HCT116 (cell line): ENCODE measurements around the gene KCNJ14. TPM values are rescaled to one million over a fixed set of nuclear protein-coding genes. Genes with fewer than 3 reads are reported as not detected.

Source experiments
- ATAC-seq: fragments of 200-7000 bp; cut with Tn5 transposase; 2 replicates; pipeline ENCODE4 v1.9.1; 2020; ENCODE audit warnings: mild to moderate bottlenecking, moderate library complexity
- BruUV-seq: library from RNA; stranded (reverse); fragments of 400-500 nt; replicated peaks from 2 replicates; lab custom pipeline; 2021; lab: Mats Ljungman, UMichigan
- CTCF ChIA-PET: fragments of 300-600 bp; sonication (Branson Sonifier 250); formaldehyde crosslinking; loops from one replicate; lab custom pipeline; 2021; ENCODE audit warnings: antibody characterized with exemption; lab: Charles Lee
- POLR2A ChIA-PET: fragments of 300-600, 350-600 bp; sonication (Branson Sonifier 250); formaldehyde crosslinking; loops from one replicate; lab custom pipeline; 2021; ENCODE audit warnings: antibody characterized with exemption; lab: Charles Lee
- RAD21 ChIA-PET, 2 experiments: fragments of 300-600 bp; sonication (Branson Sonifier 250); formaldehyde crosslinking; loops; one replicate each; lab custom pipeline; 2023; ENCODE audit warnings: low total read pairs in 2 of 2; ENCODE audit not compliant: uncharacterized antibody in 2 of 2, unreplicated experiment in 2 of 2, low non-redundant PET in 1 of 2; lab: Charles Lee
- DNase-seq: peaks from one replicate; pipeline ENCODE4 v3.0.0-alpha.2; 2010; ENCODE audit warnings: low read depth, low spot score
- H2AFZ ChIP-seq: fragments of 200-600 bp; shearing (Covaris generic), sonication (generic); 2 replicates; pipeline ENCODE4 v1.6.1; 2017; ENCODE audit warnings: low read depth, mixed run types, mixed read lengths, antibody characterized with exemption, low read length; ENCODE audit not compliant: poor library complexity, severe bottlenecking
- H3K27ac ChIP-seq: 2 replicates; pipeline ENCODE4 v1.5.1; 2012; ENCODE audit warnings: low read depth, low read length
- H3K27me3 ChIP-seq: fragments of 200-600 bp; sonication (generic); 2 replicates; pipeline ENCODE4 v1.6.1; 2016; ENCODE audit warnings: mixed run types, low read length, mixed read lengths; ENCODE audit not compliant: insufficient read depth
- H3K36me3 ChIP-seq, 2 experiments: fragments of 200-500 bp in 1 of 2; fragments of 200-600 bp in 1 of 2; sonication (Bioruptor generic) in 1 of 2; sonication (generic) in 1 of 2; 2 replicates each; pipeline versions ENCODE4 v1.5.1 to v1.6.1; 2014 to 2016; ENCODE audit warnings: low read length in 2 of 2, inconsistent platforms in 1 of 2, mixed read lengths in 1 of 2, mixed run types in 1 of 2; ENCODE audit not compliant: insufficient read depth in 2 of 2, control insufficient read depth in 1 of 2
- H3K4me1 ChIP-seq, 2 experiments: fragments of 200-600 bp in 1 of 2; sonication (generic) in 1 of 2; 2 replicates each; pipeline versions ENCODE4 v1.5.1 to v1.6.1; 2012 to 2017; ENCODE audit warnings: low read length in 2 of 2, inconsistent platforms in 1 of 2, mild to moderate bottlenecking in 1 of 2, mixed read lengths in 1 of 2, mixed run types in 1 of 2, moderate library complexity in 1 of 2; ENCODE audit not compliant: insufficient read depth in 2 of 2, control insufficient read depth in 1 of 2
- H3K4me2 ChIP-seq: fragments of 200-600 bp; sonication (generic); 2 replicates; pipeline ENCODE4 v1.6.1; 2017; ENCODE audit warnings: mixed run types, low read length, mixed read lengths
- H3K4me3 ChIP-seq, 2 experiments: fragments of 200-600 bp in 1 of 2; sonication (generic) in 1 of 2; replicated peaks in 1 of 2; 2 replicates each; pipeline ENCODE4 v1.5.1; 2011 to 2016; ENCODE audit warnings: low read length in 2 of 2, control low read depth in 1 of 2, low read depth in 1 of 2, mild to moderate bottlenecking in 1 of 2, mixed read lengths in 1 of 2, mixed run types in 1 of 2
- H3K79me2 ChIP-seq: fragments of 200-600 bp; sonication (generic); 2 replicates; pipeline ENCODE4 v1.6.1; 2017; ENCODE audit warnings: mild to moderate bottlenecking, mixed run types, low read length, moderate library complexity, mixed read lengths; ENCODE audit not compliant: insufficient read depth
- H3K9ac ChIP-seq: fragments of 200-600 bp; sonication (generic); 2 replicates; pipeline ENCODE4 v1.6.1; 2016; ENCODE audit warnings: low read length, mixed read lengths
- H3K9me2 ChIP-seq: fragments of 200-600 bp; sonication (generic), shearing (Covaris generic); 2 replicates; pipeline ENCODE4 v1.6.1; 2017; ENCODE audit warnings: mixed run types, mild to moderate bottlenecking, moderate library complexity; ENCODE audit not compliant: insufficient read depth
- H3K9me3 ChIP-seq, 2 experiments: fragments of 200-500 bp in 1 of 2; fragments of 200-600 bp in 1 of 2; sonication (Bioruptor generic) in 1 of 2; sonication (generic) in 1 of 2; 2 replicates each; pipeline ENCODE4 v1.6.1; 2014 to 2017; ENCODE audit warnings: low read length in 2 of 2, mixed read lengths in 2 of 2, inconsistent platforms in 1 of 2, low read depth in 1 of 2, mild to moderate bottlenecking in 1 of 2, mixed run types in 1 of 2, moderate library complexity in 1 of 2; ENCODE audit not compliant: control insufficient read depth in 1 of 2, insufficient read depth in 1 of 2
- H4K20me1 ChIP-seq: fragments of 200-600 bp; sonication (generic), shearing (Covaris generic); 2 replicates; pipeline ENCODE4 v1.6.1; 2017; ENCODE audit warnings: mixed run types, mild to moderate bottlenecking, moderate library complexity; ENCODE audit not compliant: insufficient read depth
- CBX3 ChIP-seq: IDR thresholded peaks from 2 replicates; pipeline ENCODE4 v1.6.1; 2012; ENCODE audit warnings: low read depth
- CEBPB ChIP-seq: IDR thresholded peaks from 2 replicates; pipeline ENCODE4 v1.6.1; 2012; ENCODE audit warnings: low read depth
- CTCF ChIP-seq, 3 experiments: fragments of 200-600 bp in 1 of 3; sonication (generic) in 1 of 3; IDR thresholded peaks in 2 of 3; conservative IDR thresholded peaks in 1 of 3; 2 replicates each; pipeline ENCODE4 v1.5.1; 2012 to 2017; ENCODE audit warnings: low read depth in 2 of 3, low read length in 2 of 3, antibody characterized with exemption in 1 of 3, borderline replicate concordance in 1 of 3, control low read depth in 1 of 3, mild to moderate bottlenecking in 1 of 3, mixed read lengths in 1 of 3, mixed run types in 1 of 3, moderate library complexity in 1 of 3; ENCODE audit not compliant: insufficient read depth in 1 of 3
- EGR1 ChIP-seq: IDR thresholded peaks from 2 replicates; pipeline ENCODE4 v1.6.1; 2012; ENCODE audit warnings: low read depth
- ELF1 ChIP-seq: IDR thresholded peaks from 2 replicates; pipeline ENCODE4 v1.6.1; 2012; ENCODE audit warnings: low read depth, borderline replicate concordance
- EZH2 ChIP-seq: fragments of 200-600 bp; sonication (generic); IDR thresholded peaks from 2 replicates; pipeline ENCODE4 v1.6.1; 2017; ENCODE audit warnings: antibody characterized with exemption, mixed run types
- EZH2phosphoT487 ChIP-seq: fragments of 200-600 bp; IDR thresholded peaks from 2 replicates; pipeline ENCODE4 v1.6.1; 2018; ENCODE audit warnings: antibody characterized with exemption, borderline replicate concordance
- FOSL1 ChIP-seq: IDR thresholded peaks from 2 replicates; pipeline ENCODE4 v1.6.1; 2012; ENCODE audit warnings: low read depth
- JUND ChIP-seq: IDR thresholded peaks from 2 replicates; pipeline ENCODE4 v1.6.1; 2012
- MAX ChIP-seq: IDR thresholded peaks from 2 replicates; pipeline ENCODE4 v1.6.1; 2012
- POLR2A ChIP-seq: IDR thresholded peaks from 2 replicates; pipeline ENCODE4 v1.7.0; 2011; ENCODE audit warnings: borderline replicate concordance; ENCODE audit not compliant: insufficient read depth, insufficient read length; ENCODE audit errors: extremely low read depth
- POLR2AphosphoS5 ChIP-seq: IDR thresholded peaks from 2 replicates; pipeline ENCODE4 v1.6.1; 2011; ENCODE audit warnings: mild to moderate bottlenecking, low read depth, low read length, moderate library complexity
- SIN3A ChIP-seq: IDR thresholded peaks from 2 replicates; pipeline ENCODE4 v1.6.1; 2012; ENCODE audit warnings: low read depth
- SP1 ChIP-seq: IDR thresholded peaks from 2 replicates; pipeline ENCODE4 v1.6.1; 2012; ENCODE audit warnings: low read depth
- TCF7L2 ChIP-seq: IDR thresholded peaks from 2 replicates; pipeline ENCODE4 v1.7.0; 2011; ENCODE audit warnings: borderline replicate concordance, inconsistent platforms; ENCODE audit not compliant: insufficient read depth, insufficient read length; ENCODE audit errors: extremely low read depth
- YY1 ChIP-seq: IDR thresholded peaks from 2 replicates; pipeline ENCODE4 v1.6.1; 2011; ENCODE audit warnings: low read length, low read depth, moderate library complexity, mild to moderate bottlenecking; ENCODE audit not compliant: insufficient replicate concordance; ENCODE audit errors: extremely low read depth
- ZFX ChIP-seq: fragments of 450-650 bp; IDR thresholded peaks from 2 replicates; pipeline ENCODE4 v1.6.1; 2017
- ZNF274 ChIP-seq: fragments of 200-500 bp; sonication (Bioruptor generic); IDR thresholded peaks from 2 replicates; pipeline ENCODE4 v1.6.1; 2014; ENCODE audit warnings: mild to moderate bottlenecking, low read depth, low read length, inconsistent platforms
- intact Hi-C: fragments of 100-400 bp; cut with micrococcal nuclease; formaldehyde crosslinking; loops from 2 replicates; pipeline ENCODE4 v1.10.0; 2022
- total RNA-seq: library from RNA; stranded (reverse); gene quantifications from one replicate; pipeline ENCODE4 v1.2.1, GENCODE V29; 2021; ENCODE audit not compliant: unreplicated experiment
- TF ChIP-seq, protein P1 (sequence below): IDR thresholded peaks from 2 replicates; pipeline ENCODE4 v1.6.1; 2012
- TF ChIP-seq, protein P2 (sequence below): IDR thresholded peaks from 2 replicates; pipeline ENCODE4 v1.6.1; 2011; ENCODE audit warnings: mild to moderate bottlenecking, low read length, moderate library complexity; ENCODE audit not compliant: insufficient replicate concordance; ENCODE audit errors: extremely low read depth

Gene KCNJ14
- total RNA-seq, 1 experiment from 2014 or later = 2.5 TPM

DNA sequence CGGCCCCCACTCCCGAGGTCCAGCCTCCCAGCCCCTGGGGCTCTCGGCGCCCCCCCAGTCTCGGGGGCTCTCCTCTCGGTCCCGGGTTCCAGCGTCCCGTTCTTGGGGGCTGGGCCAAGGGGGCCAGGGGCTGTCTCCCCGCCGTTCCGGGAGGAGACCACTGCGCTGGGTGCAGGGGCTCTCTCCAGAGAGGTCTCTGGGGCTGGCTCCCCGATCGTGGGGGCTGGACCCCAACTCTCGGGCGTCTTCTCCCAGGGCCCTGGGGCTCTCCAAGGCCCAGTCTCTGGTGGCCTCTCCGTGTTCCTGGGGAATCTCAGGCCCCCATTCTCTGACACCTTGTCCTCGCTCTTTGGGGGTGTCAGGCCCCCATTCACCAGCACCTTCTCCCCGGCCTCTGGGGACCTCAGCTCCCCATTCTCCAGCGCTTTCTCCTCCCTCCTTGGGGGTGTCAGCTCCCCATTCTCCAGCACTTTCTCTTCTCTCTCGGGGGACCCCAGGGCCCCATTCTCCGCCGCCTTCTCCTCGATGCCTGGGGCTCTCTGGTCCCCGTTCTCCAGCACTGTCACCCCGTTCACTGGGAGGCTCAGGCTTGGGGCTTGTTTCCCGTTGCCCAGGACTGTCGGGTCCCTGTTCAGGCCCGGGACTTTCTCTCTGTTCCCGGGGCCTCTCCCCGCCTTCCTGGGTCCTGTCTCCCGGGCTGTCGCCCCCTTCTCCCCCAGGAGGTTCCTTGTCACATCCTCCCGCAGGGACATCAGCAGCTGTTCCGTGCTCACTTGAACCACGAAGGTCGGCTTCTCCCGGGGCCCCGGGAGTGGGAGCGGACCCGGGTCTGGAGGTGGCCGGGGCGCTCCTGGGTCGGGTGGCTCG lies 42.6 kb downstream of the KCNJ14 start:
- POLR2A ChIA-PET = no interaction called here

More for the DNA sequence above, 42.6 kb downstream of the KCNJ14 start:
- intact Hi-C loops = loop anchor here (10.0 kb wide), 1 partner anchor 103 kb away; the partner anchor contains the start of genes GRIN2D and KDELR1
- Histone ChIP-seq H3K4me3 (no peak overlapping the region), H3K9me2 (no peaks in the 10 kb centered on the region), H3K4me2 (no peak overlapping the region), H3K79me2 (peaks cover 9% of the 10 kb centered on the region; the same call in 1 of the 2 replicates), H4K20me1 (no peaks in the 10 kb centered on the region), H3K9me3 (no peaks in the 10 kb centered on the region), H3K4me1 (peaks cover 21 to 52% of the 10 kb centered on the region in 2 experiments), H3K27me3 (no peaks in the 10 kb centered on the region), H3K36me3 (no peaks in the 10 kb centered on the region; a peak in 1 of 4 replicates), H3K9ac (no peak overlapping the region), H3K27ac (no peak overlapping the region; the same call in 1 of the 2 replicates), H2AFZ (no peak overlapping the region)
- CTCF ChIA-PET = no interaction called here
- ATAC-seq (no peak), DNase-seq (no peak)
- RAD21 ChIA-PET = no interaction called here
- no TSS peak for BruUV-seq
- TF ChIP-seq EZH2phosphoT487 (no peak), YY1 (no peak), ZFX (no peak), TCF7L2 (no peak), ZNF274 (no peak), EGR1 (no peak), SP1 (no peak), FOSL1 (no peak), ELF1 (no peak), EZH2 (no peak), CEBPB (no peak), MAX (no peak), POLR2AphosphoS5 (no peak), CTCF (IDR thresholded peaks at IDR 0.05 in 2 of 3, conservative IDR thresholded peaks at IDR 0.05 in 1 of 3; ENCODE audit: borderline replicate concordance in 1 of 3, insufficient read depth in 1 of 3, low read depth in 2 of 3, low read length in 2 of 3) (no peak), POLR2A (no peak), JUND (no peak), CBX3 (no peak), SIN3A (no peak)
- TF ChIP-seq, protein P1, sequence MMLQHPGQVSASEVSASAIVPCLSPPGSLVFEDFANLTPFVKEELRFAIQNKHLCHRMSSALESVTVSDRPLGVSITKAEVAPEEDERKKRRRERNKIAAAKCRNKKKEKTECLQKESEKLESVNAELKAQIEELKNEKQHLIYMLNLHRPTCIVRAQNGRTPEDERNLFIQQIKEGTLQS = no peak
- TF ChIP-seq, protein P2, sequence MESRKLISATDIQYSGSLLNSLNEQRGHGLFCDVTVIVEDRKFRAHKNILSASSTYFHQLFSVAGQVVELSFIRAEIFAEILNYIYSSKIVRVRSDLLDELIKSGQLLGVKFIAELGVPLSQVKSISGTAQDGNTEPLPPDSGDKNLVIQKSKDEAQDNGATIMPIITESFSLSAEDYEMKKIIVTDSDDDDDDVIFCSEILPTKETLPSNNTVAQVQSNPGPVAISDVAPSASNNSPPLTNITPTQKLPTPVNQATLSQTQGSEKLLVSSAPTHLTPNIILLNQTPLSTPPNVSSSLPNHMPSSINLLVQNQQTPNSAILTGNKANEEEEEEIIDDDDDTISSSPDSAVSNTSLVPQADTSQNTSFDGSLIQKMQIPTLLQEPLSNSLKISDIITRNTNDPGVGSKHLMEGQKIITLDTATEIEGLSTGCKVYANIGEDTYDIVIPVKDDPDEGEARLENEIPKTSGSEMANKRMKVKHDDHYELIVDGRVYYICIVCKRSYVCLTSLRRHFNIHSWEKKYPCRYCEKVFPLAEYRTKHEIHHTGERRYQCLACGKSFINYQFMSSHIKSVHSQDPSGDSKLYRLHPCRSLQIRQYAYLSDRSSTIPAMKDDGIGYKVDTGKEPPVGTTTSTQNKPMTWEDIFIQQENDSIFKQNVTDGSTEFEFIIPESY = no peak
